K562 (cell line): ENCODE results near the gene MAB21L4. TPM values are rescaled to one million over a fixed set of nuclear protein-coding genes. Genes with fewer than 3 reads are reported as not detected.
A peak's percentile ranks its signal among the peaks of the same experiment; 100 is the strongest.

Experiments used
- ATAC-seq: fragments of 200-7000 bp; cut with Tn5 transposase; 3 replicates; pipeline ENCODE4 v1.9.1; 2020; ENCODE audit warnings: moderate library complexity
- BruUV-seq: library from RNA; stranded (reverse); fragments of 400-500 nt; replicated peaks from 2 replicates; lab custom pipeline; 2021; lab: Mats Ljungman, UMichigan
- CTCF ChIA-PET: fragments of 300-600 bp; formaldehyde crosslinking; extraction: SDS; loops from one replicate; lab custom pipeline; 2021; ENCODE audit warnings: low intra/inter-chr PET ratio; lab: Yijun Ruan, JAX
- POLR2A ChIA-PET: fragments of 300-600, 350-650 bp; sonication (Branson Sonifier 250); formaldehyde crosslinking; extraction: SDS; loops from one replicate; lab custom pipeline; 2021; ENCODE audit warnings: antibody characterized with exemption, inconsistent platforms; lab: Yijun Ruan, JAX
- DNase-seq, 4 experiments: peaks; one replicate each; pipeline versions ENCODE4 v3.0.0 to v3.0.0-alpha.2; 2011 to 2018; ENCODE audit warnings: low spot score in 3 of 4, mixed read lengths in 3 of 4; ENCODE audit errors: extremely low read depth in 1 of 4
- FAIRE-seq: peaks from 2 replicates; lab custom pipeline; 2011; peaks lifted over from hg19 to GRCh38; lab: Jason Lieb, UNC
- H2AFZ ChIP-seq: 2 replicates; pipeline ENCODE4 v1.6.0; 2011; ENCODE audit warnings: low read depth, low read length, control low read depth, inconsistent platforms
- H3K27ac ChIP-seq: fragments of 200-600 bp; 3 replicates; pipeline ENCODE4 v1.8.0; 2011; ENCODE audit warnings: low read depth, mild to moderate bottlenecking, control low read depth, inconsistent platforms, low read length, moderate library complexity, mixed read lengths; ENCODE audit errors: extremely low read depth
- H3K27me3 ChIP-seq, 2 experiments: fragments of 300-600 bp in 1 of 2; 2 replicates in 1 of 2; 3 replicates in 1 of 2; pipeline versions ENCODE4 v1.6.0 to v1.8.0; 2011; ENCODE audit warnings: inconsistent platforms in 2 of 2, low read length in 2 of 2, mild to moderate bottlenecking in 1 of 2, mixed read lengths in 1 of 2, moderate library complexity in 1 of 2; ENCODE audit not compliant: control insufficient read depth in 2 of 2, insufficient read depth in 2 of 2
- H3K36me3 ChIP-seq: fragments of 300-600 bp; 3 replicates; pipeline ENCODE4 v1.8.0; 2011; ENCODE audit warnings: mild to moderate bottlenecking, low read length, inconsistent platforms; ENCODE audit not compliant: control insufficient read depth, insufficient read depth
- H3K4me1 ChIP-seq, 2 experiments: fragments of 200-600 bp in 1 of 2; replicated peaks in 1 of 2; 2 replicates in 1 of 2; 3 replicates in 1 of 2; pipeline versions ENCODE4 v1.5.1 to v1.8.0; 2011; ENCODE audit warnings: inconsistent platforms in 2 of 2, low read length in 2 of 2, mild to moderate bottlenecking in 1 of 2, mixed read lengths in 1 of 2, moderate library complexity in 1 of 2; ENCODE audit not compliant: control insufficient read depth in 2 of 2, insufficient read depth in 2 of 2
- H3K4me2 ChIP-seq: 2 replicates; pipeline ENCODE4 v1.6.1; 2011; ENCODE audit warnings: low read length, control low read depth, inconsistent platforms, mixed read lengths; ENCODE audit not compliant: insufficient read depth
- H3K4me3 ChIP-seq: fragments of 200-600 bp; sonication (generic), shearing (Covaris generic); 2 replicates; pipeline ENCODE4 v1.5.1; 2016; ENCODE audit warnings: control low read depth, inconsistent platforms
- H3K79me2 ChIP-seq: fragments of 200-600 bp; 3 replicates; pipeline ENCODE4 v1.8.0; 2011; ENCODE audit warnings: low read length, inconsistent platforms; ENCODE audit not compliant: control insufficient read depth, insufficient read depth
- H3K9ac ChIP-seq, 2 experiments: 2 replicates each; pipeline versions ENCODE4 v1.6.0 to v1.6.1; 2011; ENCODE audit warnings: low read depth in 2 of 2, low read length in 2 of 2, control low read depth in 1 of 2, inconsistent platforms in 1 of 2, mild to moderate bottlenecking in 1 of 2, mixed read lengths in 1 of 2; ENCODE audit not compliant: insufficient read depth in 1 of 2
- H3K9me1 ChIP-seq: one replicate; pipeline ENCODE4 v1.6.0; 2011; ENCODE audit warnings: inconsistent platforms, mild to moderate bottlenecking, low read length, moderate library complexity; ENCODE audit not compliant: control insufficient read depth, insufficient read depth
- H3K9me3 ChIP-seq: replicated peaks from 2 replicates; pipeline ENCODE4 v1.5.1; 2011; ENCODE audit warnings: low read depth, low read length, inconsistent platforms; ENCODE audit not compliant: control insufficient read depth, insufficient read depth
- H4K20me1 ChIP-seq: replicated peaks from 2 replicates; pipeline ENCODE4 v1.6.1; 2011; ENCODE audit warnings: low read length, inconsistent platforms, mixed read lengths; ENCODE audit not compliant: control insufficient read depth, insufficient read depth
- DACH1 ChIP-seq: fragments of 450-650 bp; IDR thresholded peaks from 2 replicates; pipeline ENCODE4 v1.6.1; 2018; ENCODE audit not compliant: partially characterized antibody
- WGBS: fragments of 100-300 bp; shearing (Covaris generic); methylation state at CpG from one replicate; pipeline ENCODE4 v1.1.6; 2016; ENCODE audit warnings: low coverage, mixed read lengths; ENCODE audit not compliant: insufficient coverage; ENCODE audit errors: missing lambda C conversion rate; 5-methylcytosine and 5-hydroxymethylcytosine counted together
- in situ Hi-C: fragments of 300-500 bp; cut with MboI; formaldehyde crosslinking; loops from 4 replicates; pipeline ENCODE4 v1.15.0; 2018; ENCODE audit warnings: inconsistent platforms, mixed read lengths
- intact Hi-C: fragments of 100-400 bp; cut with micrococcal nuclease; formaldehyde crosslinking; loops from 2 replicates; pipeline ENCODE4 v1.14.2; 2022
- polyA plus RNA-seq, 8 experiments: library from polyadenylated mRNA; depleted of rRNA in 4 of 8; stranded (reverse) in 5 of 8; unstranded in 3 of 8; fragments of >200 nt; fragmentation: Nextera tagmentation in 2 of 8; fragmentation: Illumina TruSeq in 1 of 8; extraction: Ambion mirVana in 2 of 8; extraction: Trizol in 1 of 8; gene quantifications; 2 replicates each; pipeline versions ENCODE4 v1.2.1 to v1.2.3, GENCODE V29; 2011 to 2014; ENCODE audit warnings: inconsistent platforms in 1 of 8, missing spikeins in 1 of 8
- total RNA-seq, 7 experiments: library from RNA; depleted of rRNA in 6 of 7; stranded (reverse); fragments of >200 nt in 6 of 7; fragmentation: Illumina TruSeq in 2 of 7; extraction: Trizol in 2 of 7; gene quantifications; 2 replicates each; pipeline versions ENCODE4 v1.2.1 to v1.2.3, GENCODE V29; 2011 to 2021; ENCODE audit warnings: low replicate concordance in 1 of 7

MAB21L4 gene
- total and polyA plus RNA-seq, 9 of the 15 experiments (the other 6 are each of a cell fraction or from before 2014, with no cell fraction given) = 0.03 TPM; not detected in 8

DNA sequence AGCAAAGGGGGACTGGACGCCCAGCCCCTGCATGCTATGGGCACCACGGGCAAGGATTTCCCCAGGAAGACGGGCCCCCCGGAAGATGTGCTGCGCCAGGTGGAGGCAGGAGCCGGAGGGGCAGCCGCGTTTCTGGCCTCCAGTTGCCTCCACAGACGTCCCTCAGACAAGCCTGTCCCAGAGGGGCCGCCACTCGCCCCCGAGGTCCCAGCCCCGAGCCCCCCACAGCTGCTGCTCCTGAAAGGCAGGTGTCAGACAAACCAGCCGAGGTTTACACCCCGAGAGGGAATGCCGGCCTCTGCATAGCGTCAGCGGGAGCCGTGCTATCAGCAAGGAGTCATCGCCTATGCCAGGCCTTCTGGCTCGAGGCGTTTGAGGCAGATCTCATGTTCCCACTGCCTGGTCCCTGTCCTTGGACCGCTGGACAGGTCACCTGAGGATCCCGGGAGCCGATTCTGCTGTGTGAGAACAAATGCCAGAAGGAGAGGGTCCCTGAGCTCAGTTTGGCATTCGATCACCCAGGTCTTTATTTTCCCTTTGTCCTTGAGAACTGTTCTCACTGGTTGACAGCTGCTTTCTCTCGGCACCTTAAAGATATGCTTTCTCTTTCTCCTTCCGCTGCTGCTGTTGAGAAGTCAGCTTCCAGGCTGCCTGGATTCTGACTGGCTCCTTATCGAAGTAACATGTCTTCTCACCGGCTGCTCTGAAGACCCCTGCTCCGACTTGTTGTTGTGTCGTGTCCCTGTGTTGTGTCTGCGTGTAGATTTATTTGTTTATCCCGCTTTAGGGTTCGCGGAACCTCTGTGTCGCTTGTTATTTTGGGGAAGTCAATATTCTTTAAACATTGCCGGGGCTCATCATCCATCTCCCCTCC is 30.8 kb upstream of the MAB21L4 start:
- POLR2A ChIA-PET = interaction anchor here (0.6 to 1.1 kb wide), 3 partner anchors 15 to 754 kb away, joined by 3 to 4 read pairs (median 3); partner anchors contain the start of gene MAB21L4
- Histone ChIP-seq H3K9me1 (no peaks in the 10 kb centered on the region), H3K4me3 (no peak overlapping the region), H3K9me3 (no peaks in the 10 kb centered on the region), H3K79me2 (no peaks in the 10 kb centered on the region), H2AFZ (no peak overlapping the region), H4K20me1 (no peaks in the 10 kb centered on the region), H3K4me1 (peaks cover 0 to 11% of the 10 kb centered on the region in 2 experiments; a peak in 2 of 5 replicates), H3K27me3 (peaks cover 0 to 45% of the 10 kb centered on the region in 2 experiments; a peak in 3 of 5 replicates), H3K9ac (no peak overlapping the region; a peak in 1 of 4 replicates), H3K27ac (no peak overlapping the region), H3K36me3 (no peaks in the 10 kb centered on the region), H3K4me2 (no peak overlapping the region)
- FAIRE-seq (no peak), ATAC-seq (peak; percentile 42; the same call in 1 of the 3 replicates), DNase-seq (no peak)
- BruUV-seq = no TSS peak
- intact Hi-C loops = no loop called here
- CTCF ChIA-PET = no interaction called here
- TF ChIP-seq DACH1 = no peak
- 15% methylated on average over 26 of the region's 38 CpGs for WGBS
- in situ Hi-C loops = no loop called here
